Stimulated activated naive CD8-positive, alpha-beta T cell treated with anti-CD3 and anti-CD28 coated beads, Interleukin-15, amount 100 ng/mL, for 72 hours (primary cell): ENCODE data around the gene EFCAB12.
"Not testable (repeated sequence)": the region's sequence is repeated elsewhere in the genome, so short reads cannot be mapped to it uniquely, and the experiment has no call there.

Experiments used
- ATAC-seq: fragments of 150-1000 bp; cut with Tn5 transposase; 2 replicates; pipeline ENCODE4 v1.10.0; 2021; ENCODE audit warnings: mild to moderate bottlenecking, moderate library complexity
- DNase-seq, 2 donors: peaks; one replicate each; pipeline ENCODE4 v3.0.0; 2021 to 2022
- H3K27ac Mint-ChIP-seq, 2 donors: one replicate each; pipeline ENCODE4 v1.8.0; 2022; ENCODE audit warnings: mild to moderate bottlenecking in 2 of 2, mixed read lengths in 2 of 2, moderate library complexity in 2 of 2
- H3K27me3 Mint-ChIP-seq: one replicate; pipeline ENCODE4 v1.8.0; 2022; ENCODE audit warnings: mixed read lengths
- H3K4me1 Mint-ChIP-seq: one replicate; pipeline ENCODE4 v1.8.0; 2022; ENCODE audit warnings: mild to moderate bottlenecking, mixed read lengths
- H3K4me3 Mint-ChIP-seq, 2 donors: one replicate each; pipeline ENCODE4 v1.8.0; 2022; ENCODE audit warnings: mild to moderate bottlenecking in 2 of 2, mixed read lengths in 2 of 2, moderate library complexity in 1 of 2
- H3K9me3 Mint-ChIP-seq, 2 donors: one replicate each; pipeline ENCODE4 v1.8.0; 2022; ENCODE audit warnings: mixed read lengths in 2 of 2

Gene EFCAB12

GRCh38 chr3:129416415-129416814 lies 12.0 kb downstream of the EFCAB12 start:
- Mint-ChIP-seq H3K9me3 (no peaks in the 10 kb centered on the region), H3K27ac (no peak overlapping the region), H3K27me3 (no peaks in the 10 kb centered on the region), H3K4me1 (no peaks in the 10 kb centered on the region), H3K4me3 (no peak overlapping the region)
- DNase-seq = no peak
- no peak for ATAC-seq

- no peak for ATAC-seq
- no peaks in the 10 kb centered on the region for H3K4me1 Mint-ChIP-seq
- H3K27ac Mint-ChIP-seq = no peak overlapping the region
- H3K27me3 Mint-ChIP-seq = no peaks in the 10 kb centered on the region
- no peak overlapping the region for H3K4me3 Mint-ChIP-seq
- H3K9me3 Mint-ChIP-seq = no peaks in the 10 kb centered on the region
- DNase-seq = no peak
These were observed 12.6 kb downstream of the EFCAB12 start for GRCh38 chr3:129415830-129416229.

GRCh38 chr3:129415378-129415777 lies 13.1 kb downstream of the EFCAB12 start:
- Mint-ChIP-seq H3K27ac (peak overlapping the region in 1 of 2 donors; percentile 42), H3K9me3 (no peaks in the 10 kb centered on the region), H3K4me1 (no peaks in the 10 kb centered on the region), H3K27me3 (no peaks in the 10 kb centered on the region), H3K4me3 (no peak overlapping the region)
- ATAC-seq (no peak), DNase-seq (no peak)

GRCh38 chr3:129413687-129414506 lies 14.5 kb downstream of the EFCAB12 start:
- Mint-ChIP-seq H3K4me1 (no peaks in the 10 kb centered on the region), H3K27ac (no peak overlapping the region), H3K9me3 (no peaks in the 10 kb centered on the region), H3K27me3 (no peaks in the 10 kb centered on the region), H3K4me3 (no peak overlapping the region)
- DNase-seq = no peak
- no peak for ATAC-seq

GRCh38 chr3:129413238-129413637 lies 15.2 kb downstream of the EFCAB12 start:
- H3K4me3 Mint-ChIP-seq, ATAC-seq, H3K4me1 Mint-ChIP-seq, H3K9me3 Mint-ChIP-seq, H3K27me3 Mint-ChIP-seq, DNase-seq: not testable (repeated sequence)
- H3K27ac Mint-ChIP-seq = peak overlapping the region in 1 of 2 donors; percentile 59

- no peak for DNase-seq
- Mint-ChIP-seq H3K27ac (peak overlapping the region in 1 of 2 donors; percentile 59), H3K9me3 (no peaks in the 10 kb centered on the region), H3K27me3 (no peaks in the 10 kb centered on the region), H3K4me3 (no peak overlapping the region), H3K4me1 (no peaks in the 10 kb centered on the region)
- no peak for ATAC-seq
These were observed 15.8 kb downstream of the EFCAB12 start for GRCh38 chr3:129412542-129413198.

- Mint-ChIP-seq H3K4me3 (no peak overlapping the region), H3K27ac (no peak overlapping the region)
- no peak for ATAC-seq
These were observed 17.5 kb downstream of the EFCAB12 start for GRCh38 chr3:129410971-129411370.

GRCh38 chr3:129409541-129409940 lies 18.9 kb downstream of the EFCAB12 start:
- Mint-ChIP-seq H3K4me3 (no peak overlapping the region), H3K27ac (no peak overlapping the region)

More at GRCh38 chr3:129410971-129411370, 17.5 kb downstream of the EFCAB12 start:
- no peak for DNase-seq
- no peaks in the 10 kb centered on the region for H3K9me3 Mint-ChIP-seq
- H3K27me3 Mint-ChIP-seq = no peaks in the 10 kb centered on the region
- no peaks in the 10 kb centered on the region for H3K4me1 Mint-ChIP-seq

GRCh38 chr3:129404610-129405009 lies 23.8 kb downstream of the EFCAB12 start:
- Mint-ChIP-seq H3K9me3 (no peaks in the 10 kb centered on the region), H3K4me3 (no peak overlapping the region), H3K27ac (no peak overlapping the region), H3K4me1 (no peaks in the 10 kb centered on the region), H3K27me3 (no peaks in the 10 kb centered on the region)
- no peak for ATAC-seq
- no peak for DNase-seq

More at GRCh38 chr3:129409541-129409940, 18.9 kb downstream of the EFCAB12 start:
- ATAC-seq (no peak), DNase-seq (no peak)
- Mint-ChIP-seq H3K4me1 (no peaks in the 10 kb centered on the region), H3K9me3 (no peaks in the 10 kb centered on the region), H3K27me3 (no peaks in the 10 kb centered on the region)

- H3K9me3 Mint-ChIP-seq = no peaks in the 10 kb centered on the region
- H3K4me1 Mint-ChIP-seq = no peaks in the 10 kb centered on the region
- no peak overlapping the region for H3K4me3 Mint-ChIP-seq
- DNase-seq = no peak
- H3K27me3 Mint-ChIP-seq = no peaks in the 10 kb centered on the region
- no peak for ATAC-seq
- no peak overlapping the region for H3K27ac Mint-ChIP-seq
These were observed 24.3 kb downstream of the EFCAB12 start for GRCh38 chr3:129404130-129404529.

- ATAC-seq (no peak), DNase-seq (no peak)
- Mint-ChIP-seq H3K27me3 (no peaks in the 10 kb centered on the region), H3K4me3 (no peak overlapping the region), H3K4me1 (peaks cover 4% of the 10 kb centered on the region), H3K9me3 (no peaks in the 10 kb centered on the region), H3K27ac (no peak overlapping the region)
These were observed 25.0 kb downstream of the EFCAB12 start for GRCh38 chr3:129403450-129403849.

- Mint-ChIP-seq H3K4me3 (no peak overlapping the region), H3K27ac (no peak overlapping the region), H3K9me3 (no peaks in the 10 kb centered on the region), H3K27me3 (no peaks in the 10 kb centered on the region), H3K4me1 (peaks cover 13% of the 10 kb centered on the region)
- ATAC-seq (no peak), DNase-seq (no peak)
These were observed 25.8 kb downstream of the EFCAB12 start for GRCh38 chr3:129402616-129403015.

- no peak overlapping the region for H3K4me3 Mint-ChIP-seq
- peaks cover 17% of the 10 kb centered on the region for H3K4me1 Mint-ChIP-seq
- DNase-seq (no peak), ATAC-seq (no peak)
- H3K27me3 Mint-ChIP-seq = no peaks in the 10 kb centered on the region
- H3K27ac Mint-ChIP-seq = no peak overlapping the region
- H3K9me3 Mint-ChIP-seq = no peaks in the 10 kb centered on the region
These were observed 26.2 kb downstream of the EFCAB12 start for GRCh38 chr3:129402210-129402609.

GRCh38 chr3:129399895-129400357 lies 28.5 kb downstream of the EFCAB12 start:
- H3K9me3 Mint-ChIP-seq = no peaks in the 10 kb centered on the region
- peak overlapping the region; percentile 99 to 100 for H3K27ac Mint-ChIP-seq
- H3K4me1 Mint-ChIP-seq = peaks cover 34% of the 10 kb centered on the region
- ATAC-seq (peak; percentile 53), DNase-seq (peak in 1 of 2 donors; percentile 33)
- no peaks in the 10 kb centered on the region for H3K27me3 Mint-ChIP-seq
- H3K4me3 Mint-ChIP-seq = peak overlapping the region; percentile 91 to 99

GRCh38 chr3:129399145-129399894 lies 29.1 kb downstream of the EFCAB12 start:
- Mint-ChIP-seq H3K4me3 (peak overlapping the region; percentile 91 to 99), H3K9me3 (no peaks in the 10 kb centered on the region), H3K27me3 (no peaks in the 10 kb centered on the region), H3K27ac (peak overlapping the region; percentile 99 to 100), H3K4me1 (peaks cover 34% of the 10 kb centered on the region)
- DNase-seq = peak; percentile 57 to 76
- peak; percentile 82 for ATAC-seq

- Mint-ChIP-seq H3K27ac (peak overlapping the region; percentile 99 to 100), H3K27me3 (no peaks in the 10 kb centered on the region), H3K4me1 (peaks cover 34% of the 10 kb centered on the region), H3K4me3 (peak overlapping the region; percentile 91 to 99), H3K9me3 (no peaks in the 10 kb centered on the region)
- ATAC-seq (no peak), DNase-seq (no peak)
These were observed 29.7 kb downstream of the EFCAB12 start for GRCh38 chr3:129398803-129399144.
